COLO668 (cell line): ENCODE data around the gene GPR108.

ENCODE experiments used
- DNase-seq: peaks from one replicate; lab custom pipeline; 2025; ENCODE audit not compliant: unreplicated experiment; lab: John Stamatoyannopoulos, UW

GPR108 gene

GRCh38 chr19:6708346-6708745 is 29.0 kb downstream of the GPR108 start:
- DNase-seq = no peak

GRCh38 chr19:6707658-6708018 is 29.7 kb downstream of the GPR108 start:
- no peak for DNase-seq

GRCh38 chr19:6707011-6707657 is 30.2 kb downstream of the GPR108 start:
- no peak for DNase-seq

DNA sequence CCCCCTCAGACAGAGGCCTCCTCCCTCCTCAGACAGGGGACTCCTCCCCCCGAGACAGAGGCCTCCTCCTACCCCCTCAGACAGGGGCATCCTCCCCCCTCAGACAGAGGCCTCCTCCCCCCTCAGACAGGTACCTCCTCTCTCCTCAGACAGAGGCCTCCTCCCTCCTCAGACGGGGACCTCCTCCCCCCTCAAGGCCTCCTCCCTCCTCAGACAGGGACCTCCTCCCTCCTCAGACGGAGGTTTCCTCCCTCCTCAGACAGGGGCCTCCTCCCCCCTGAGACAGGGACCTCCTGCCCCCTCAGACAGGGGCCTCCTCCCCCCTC is 30.8 kb downstream of the GPR108 start:
- DNase-seq = no peak

- no peak for DNase-seq
Measured at GRCh38 chr19:6705931-6706632, 31.3 kb downstream of the GPR108 start.

DNA sequence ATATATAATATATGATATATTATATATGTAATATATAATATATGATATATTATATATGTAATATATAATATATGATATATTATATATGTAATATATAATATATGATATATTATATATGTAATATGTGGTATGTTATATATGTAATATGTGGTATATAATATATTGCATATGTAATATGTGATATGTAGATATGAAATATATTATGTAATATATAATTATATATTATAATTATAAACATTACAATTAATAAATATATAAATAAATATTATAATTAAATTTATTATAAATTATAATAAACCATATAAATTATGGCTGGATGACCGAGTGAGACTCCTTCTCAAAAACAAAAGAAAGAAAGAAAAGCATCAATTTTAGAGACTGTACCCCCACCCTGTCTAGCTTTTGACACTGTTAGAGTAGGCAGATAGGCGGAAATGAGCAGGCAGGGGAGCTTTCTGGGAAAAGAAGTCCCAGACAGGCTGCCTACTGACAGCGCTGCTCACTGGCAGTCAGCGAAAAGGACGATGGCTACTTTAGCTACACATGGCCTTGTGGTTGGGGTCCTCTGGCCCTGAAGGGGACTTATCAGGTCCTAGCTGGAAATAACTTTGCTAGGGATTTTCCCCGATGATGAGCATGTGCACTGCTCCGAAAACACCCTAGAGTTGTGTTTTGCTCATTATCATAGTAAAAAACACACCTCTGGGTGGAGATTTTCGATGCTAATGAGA is 36.6 kb downstream of the GPR108 start:
- no peak for DNase-seq

DNA sequence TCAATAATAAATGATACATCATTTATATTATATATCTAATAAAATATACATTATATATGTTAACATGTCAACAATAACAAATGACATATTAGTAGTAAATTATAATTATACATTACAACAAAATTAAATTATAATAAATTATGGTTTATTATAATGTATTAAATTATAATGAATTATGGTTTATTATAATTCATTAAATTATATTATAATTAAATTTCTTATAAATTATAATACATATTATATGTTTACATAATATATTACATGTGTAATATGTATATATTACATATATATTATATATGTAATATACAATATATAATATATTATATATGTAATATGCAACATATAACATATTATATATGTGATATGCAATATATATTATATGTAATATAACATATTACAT is 37.4 kb downstream of the GPR108 start:
- no peak for DNase-seq

GRCh38 chr19:6697291-6697690 is 40.1 kb downstream of the GPR108 start:
- no peak for DNase-seq

GRCh38 chr19:6696239-6696820 is 41.0 kb downstream of the GPR108 start:
- no peak for DNase-seq

- no peak for DNase-seq
Measured at GRCh38 chr19:6694147-6694815, 43.1 kb downstream of the GPR108 start.

- no peak for DNase-seq
Measured at GRCh38 chr19:6693681-6694080, 43.7 kb downstream of the GPR108 start.

DNA sequence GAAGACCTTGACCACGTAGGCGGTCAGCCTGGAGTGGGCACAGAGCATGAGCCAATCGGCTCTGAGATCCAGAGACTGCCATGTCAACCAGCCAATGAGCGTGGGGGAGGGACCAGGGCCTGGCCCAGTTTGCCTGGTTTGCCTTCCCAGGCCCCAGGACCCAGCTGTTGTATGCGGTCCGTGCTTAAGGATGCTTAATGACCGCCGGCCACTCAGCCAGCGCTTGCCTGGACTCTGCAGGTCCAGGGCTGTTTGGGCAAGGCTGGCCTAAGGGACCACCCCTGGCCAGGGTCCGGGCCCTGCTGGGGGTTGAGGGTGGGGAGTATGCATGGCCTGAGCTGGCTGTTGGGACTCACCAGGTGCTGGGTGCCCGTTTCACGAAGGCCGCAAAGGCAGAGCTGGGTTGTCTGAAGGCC is 44.3 kb downstream of the GPR108 start:
- DNase-seq = no peak

DNA sequence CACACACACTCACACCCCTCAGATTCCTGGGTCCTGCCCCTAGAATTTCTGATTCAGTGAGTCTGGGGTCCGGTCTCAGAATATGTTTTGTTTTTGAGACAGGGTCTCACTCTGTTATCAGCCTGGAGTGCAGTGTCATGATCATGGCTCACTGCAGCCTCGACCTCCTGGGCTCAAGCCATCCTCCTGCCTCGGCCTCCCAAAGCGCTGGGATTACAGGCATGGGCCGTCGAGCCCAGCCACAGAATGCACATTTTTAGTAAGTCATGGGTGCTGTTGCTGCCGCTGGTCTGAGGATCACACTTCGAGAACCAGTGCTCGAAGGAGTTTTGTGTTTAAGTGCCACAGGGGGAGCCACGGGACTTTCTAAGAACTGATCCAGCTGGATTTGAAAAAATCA is 45.4 kb downstream of the GPR108 start:
- no peak for DNase-seq

DNA sequence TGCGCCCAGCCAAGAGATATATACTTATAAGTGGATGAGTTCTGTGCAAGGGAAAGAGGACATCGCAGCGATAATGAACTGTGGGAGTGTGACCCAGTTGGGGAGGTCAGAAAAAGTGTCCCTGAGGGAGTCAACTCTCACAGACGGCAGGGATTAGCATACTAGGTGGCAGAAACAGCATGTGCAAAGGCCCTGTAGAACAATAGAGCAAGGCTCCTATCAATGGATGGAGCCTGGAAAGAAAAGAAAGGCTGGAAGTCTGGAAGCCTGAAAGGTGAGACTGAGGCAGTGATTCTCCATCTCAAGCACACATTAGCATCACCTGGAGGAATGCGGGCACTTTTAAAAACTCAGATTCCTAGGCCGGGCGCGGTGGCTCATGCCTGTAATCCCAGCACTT is 46.0 kb downstream of the GPR108 start:
- DNase-seq = no peak

- no peak for DNase-seq
Measured at GRCh38 chr19:6690160-6690885, 47.1 kb downstream of the GPR108 start.

- no peak for DNase-seq
Measured at GRCh38 chr19:6687114-6687513, 50.3 kb downstream of the GPR108 start.

GRCh38 chr19:6686628-6686975 is 50.8 kb downstream of the GPR108 start:
- no peak for DNase-seq

DNA sequence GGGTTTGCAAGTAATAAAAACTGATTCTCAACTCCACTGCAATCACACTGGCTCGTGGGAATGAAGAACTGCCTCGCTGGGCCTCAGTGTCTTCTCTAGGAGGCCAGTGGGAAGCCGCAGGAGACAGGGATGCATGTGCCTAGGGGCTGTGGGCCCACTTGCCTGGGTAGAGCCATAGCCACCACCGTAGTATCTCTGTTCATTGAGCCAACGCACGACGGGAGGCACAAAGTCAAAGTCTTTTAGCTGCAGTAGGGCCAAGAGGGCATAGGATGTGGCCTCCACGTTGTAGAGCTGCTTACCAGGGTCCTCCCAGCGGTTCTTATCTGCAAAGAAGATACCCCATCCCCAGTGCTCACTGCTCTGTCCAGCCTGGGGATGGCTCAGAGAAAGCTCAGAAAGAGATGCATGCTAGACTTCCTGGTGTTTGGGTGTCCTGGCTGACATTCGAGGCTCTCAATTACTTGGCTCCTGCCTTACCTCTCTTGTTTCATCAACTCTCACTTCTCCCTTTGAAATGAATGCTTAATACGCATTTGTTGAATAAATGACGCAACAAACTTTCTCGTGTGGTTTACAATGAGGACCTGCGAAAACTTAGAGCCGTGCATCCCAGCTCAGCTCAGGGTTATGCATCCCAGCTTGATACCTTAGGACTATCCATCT is 51.3 kb downstream of the GPR108 start:
- no peak for DNase-seq

DNA sequence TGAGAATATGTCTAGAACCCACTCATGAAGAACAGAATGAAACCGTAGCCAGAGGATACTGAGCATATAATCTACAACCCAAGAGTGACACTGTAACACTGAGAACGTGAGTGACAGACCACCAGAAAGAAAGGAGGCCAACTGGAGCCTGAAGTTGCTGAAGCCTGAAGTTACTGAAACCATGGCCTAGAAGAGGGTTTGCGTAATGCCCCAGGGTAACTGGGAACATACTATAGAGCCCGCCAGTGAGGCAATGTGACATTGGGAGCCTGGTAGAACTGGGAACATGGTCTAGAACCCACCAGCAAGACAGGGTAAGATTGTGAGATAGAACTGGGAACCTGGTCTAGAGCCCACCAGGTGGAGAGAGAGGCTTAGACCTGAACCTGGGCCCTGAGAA is 51.9 kb downstream of the GPR108 start:
- no peak for DNase-seq

GRCh38 chr19:6683971-6684370 is 53.4 kb downstream of the GPR108 start:
- no peak for DNase-seq
